HG03460 (cell line): ENCODE data around the gene RRP36.
"Not testable (repeated sequence)": the region's sequence is repeated elsewhere in the genome, so short reads cannot be mapped to it uniquely, and the experiment has no call there.

ENCODE experiments used
- ATAC-seq: cut with Tn5 transposase; IDR thresholded peaks from one replicate; pipeline ENCODE4 v1.9.1; 2021; ENCODE audit not compliant: unreplicated experiment

Gene RRP36

DNA sequence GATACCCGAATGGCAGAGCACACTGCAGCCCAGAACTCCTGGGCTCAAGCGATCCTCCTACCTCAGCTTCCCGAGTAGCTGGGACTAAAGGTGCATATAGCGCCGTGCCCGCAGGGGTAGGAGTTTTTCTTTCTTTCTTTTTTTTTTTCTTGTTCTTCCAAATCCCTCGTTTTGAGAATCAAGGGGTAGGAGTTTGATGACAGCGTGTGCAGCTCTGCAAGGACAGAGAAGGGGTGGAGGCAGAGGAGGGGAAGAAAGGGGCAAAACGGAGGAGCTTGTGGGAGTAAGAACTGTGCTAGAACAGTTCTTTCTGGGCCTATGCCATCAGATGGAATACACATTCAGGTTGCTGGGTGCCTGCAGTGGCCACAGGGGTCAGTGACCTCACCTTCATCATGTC lies 15.3 kb downstream of the RRP36 start:
- no peak for ATAC-seq

DNA sequence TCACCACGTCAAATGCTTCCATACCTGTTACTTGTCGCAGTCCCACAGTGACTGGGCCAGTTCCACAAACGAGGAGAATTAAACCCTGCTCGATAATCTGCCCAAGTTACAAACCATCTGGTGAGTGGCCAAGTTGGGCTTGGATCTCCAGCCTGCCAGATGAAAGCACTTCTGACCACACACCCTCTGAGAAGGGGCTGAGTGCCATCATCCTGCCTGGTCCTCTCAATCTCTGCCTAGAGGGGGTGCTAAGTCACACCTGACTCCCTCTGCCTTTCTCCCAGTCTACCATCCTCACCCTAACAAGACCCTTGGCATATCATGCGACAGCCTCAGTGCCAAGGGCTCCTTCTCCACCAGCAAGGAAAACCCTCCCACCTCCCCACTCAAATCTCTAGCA lies 15.8 kb downstream of the RRP36 start:
- no peak for ATAC-seq

DNA sequence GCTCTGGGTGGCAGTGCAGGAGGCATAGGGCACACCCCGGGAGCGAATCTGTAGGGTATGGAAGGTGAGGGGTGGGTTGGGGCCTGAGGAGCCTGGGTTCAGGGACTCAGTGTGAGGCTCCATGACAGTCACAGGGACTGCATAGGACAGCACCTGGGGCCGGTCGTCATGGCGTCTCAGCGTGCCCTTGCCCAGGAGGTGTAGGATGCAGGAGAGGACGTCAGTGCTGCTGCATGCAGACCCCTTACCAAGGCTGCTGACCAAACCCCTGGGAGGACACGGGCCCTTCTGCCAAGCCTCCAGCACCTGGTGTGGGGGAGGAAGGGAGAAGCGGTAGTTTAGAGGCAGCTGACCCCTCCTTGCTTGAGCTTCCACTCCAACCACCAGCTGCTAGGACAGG lies 16.3 kb downstream of the RRP36 start:
- no peak for ATAC-seq

DNA sequence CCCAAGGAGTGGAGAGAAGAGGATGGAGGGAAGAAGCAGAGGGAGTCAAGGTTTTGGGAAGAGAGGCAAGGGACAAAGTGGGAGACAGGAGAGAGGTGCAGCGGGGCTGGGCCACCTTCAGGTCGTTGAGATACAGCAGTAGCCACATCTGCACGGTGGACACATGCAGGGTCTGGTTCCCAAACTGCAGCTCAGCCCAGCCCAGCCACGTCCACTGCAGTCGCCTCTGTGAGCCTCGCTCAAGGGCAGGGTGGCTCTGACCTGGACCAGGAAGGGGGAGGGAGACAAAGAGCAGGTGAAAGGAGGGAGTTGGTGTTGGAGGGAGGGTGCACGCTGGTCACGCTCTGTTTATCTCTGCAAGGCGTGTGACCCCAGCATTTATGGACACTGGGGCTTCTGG lies 17.3 kb downstream of the RRP36 start:
- no peak for ATAC-seq

DNA sequence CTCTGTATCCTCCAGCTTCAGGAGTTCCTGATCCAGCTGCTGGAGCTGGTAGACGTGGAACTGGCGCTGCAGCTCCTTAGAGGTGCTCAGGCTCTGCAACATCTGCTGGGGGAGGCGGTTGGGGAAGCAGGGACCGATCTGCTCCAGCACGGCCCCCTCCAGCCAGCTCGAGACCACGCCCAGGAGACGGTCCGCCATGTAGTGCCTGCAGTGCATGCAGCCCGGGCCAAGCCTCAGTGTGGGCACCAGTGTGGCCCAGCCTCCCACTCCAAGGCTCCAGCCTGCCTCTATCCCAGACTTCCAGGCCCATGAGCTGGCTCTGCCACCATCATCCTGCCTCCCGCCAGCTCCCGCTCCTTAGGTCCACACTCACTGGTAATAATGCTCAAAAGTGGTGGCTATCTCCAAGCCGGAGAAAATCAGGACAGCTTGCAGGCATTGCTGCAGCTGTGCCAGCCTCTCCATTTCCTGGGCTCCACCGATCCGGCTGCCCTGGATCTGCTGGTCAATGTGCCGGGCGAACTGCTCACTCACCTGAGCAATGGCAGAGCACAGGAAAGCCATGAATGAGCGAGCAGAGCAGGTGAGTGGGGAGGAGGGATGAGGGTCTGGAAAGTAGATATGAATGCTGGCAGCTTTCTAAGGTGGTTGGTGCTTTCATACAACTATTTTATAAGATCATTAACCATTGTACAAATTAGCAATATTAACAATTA lies 19.3 kb downstream of the RRP36 start:
- no peak for ATAC-seq

DNA sequence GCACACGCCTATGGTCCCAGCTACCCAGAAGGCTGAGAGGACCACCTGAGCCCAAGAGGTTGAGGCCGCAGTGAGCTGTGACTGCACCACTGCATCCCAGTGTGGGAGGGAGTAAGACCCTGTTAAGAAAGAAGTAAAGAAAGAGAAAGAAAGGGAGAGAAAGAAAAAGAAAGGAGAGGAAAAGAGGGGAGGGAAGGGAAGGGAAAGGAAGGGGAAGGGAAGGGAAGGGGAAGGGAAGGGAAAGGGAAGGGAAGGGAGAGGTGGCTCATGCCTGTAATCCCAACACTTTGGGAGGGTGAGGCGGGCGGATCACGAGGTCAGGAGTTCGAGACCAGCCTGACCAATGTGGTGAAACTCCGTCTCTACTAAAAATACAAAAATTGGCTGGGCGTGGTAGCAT lies 20.1 kb downstream of the RRP36 start:
- not testable (repeated sequence) for ATAC-seq

DNA sequence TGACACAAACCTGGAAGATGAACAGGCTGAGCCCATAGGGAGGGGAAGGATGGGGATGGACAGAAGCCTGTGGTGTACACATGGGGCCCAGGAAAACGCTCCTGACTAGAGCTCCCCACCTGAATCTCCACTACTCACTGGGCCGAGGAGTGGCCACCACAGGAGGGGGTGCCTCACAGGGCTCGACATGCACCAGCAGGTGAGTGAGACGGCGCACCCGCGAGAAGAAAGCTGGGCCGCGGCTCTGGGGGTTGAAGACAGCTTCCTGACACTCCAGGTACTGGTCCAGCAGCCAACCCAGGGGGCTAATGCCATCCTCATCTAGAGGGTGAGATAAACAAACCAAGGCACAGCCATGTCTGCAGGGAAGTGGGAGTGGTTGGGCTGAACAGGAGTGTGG lies 21.9 kb downstream of the RRP36 start:
- ATAC-seq = no peak

DNA sequence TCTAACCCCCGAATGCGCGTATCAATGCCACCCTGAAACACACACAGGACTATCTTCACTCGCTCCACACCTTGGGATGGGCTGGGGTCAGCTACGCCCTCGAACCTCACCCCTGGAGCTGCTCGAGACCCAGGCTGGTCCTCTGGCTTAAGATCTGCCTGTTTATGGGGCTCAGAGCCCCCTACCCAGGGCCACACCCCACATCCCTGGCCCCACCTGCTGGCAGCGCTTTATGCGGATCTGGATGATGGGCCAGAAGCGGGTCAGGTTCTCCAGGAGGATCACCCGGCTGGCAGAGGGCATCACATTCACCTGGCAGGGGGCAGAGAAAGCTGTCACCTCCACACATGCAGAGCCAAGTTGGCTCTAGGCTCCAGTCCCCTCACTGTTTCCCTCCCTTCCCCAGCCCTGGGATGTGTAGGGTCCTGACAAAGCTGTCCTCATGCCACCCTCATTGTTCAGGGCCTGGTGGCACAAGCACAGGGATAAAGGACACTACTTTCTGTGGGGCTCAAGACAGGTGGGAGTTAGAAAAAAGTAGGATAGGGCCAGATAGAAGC lies 24.0 kb downstream of the RRP36 start:
- no peak for ATAC-seq

DNA sequence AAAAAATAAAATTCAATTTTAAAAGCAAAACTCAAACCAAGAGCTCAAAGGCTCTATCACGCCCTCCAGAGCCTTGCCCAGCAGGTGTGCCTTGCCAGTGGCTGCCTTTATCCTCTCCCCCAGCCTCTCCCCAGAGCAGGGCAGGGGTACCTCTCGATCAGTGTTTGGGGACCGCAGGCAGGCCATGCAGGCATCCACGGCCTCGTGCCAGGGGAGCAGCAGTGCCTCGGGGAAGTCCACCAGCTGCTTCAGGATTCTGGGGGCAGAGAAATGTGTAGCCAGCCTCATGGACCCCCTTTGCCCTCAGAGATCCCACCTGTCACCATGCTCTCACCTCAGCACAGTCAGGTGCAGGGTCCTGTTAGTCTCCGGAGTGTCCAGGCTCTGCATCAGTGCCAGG lies 26.6 kb downstream of the RRP36 start:
- ATAC-seq = no peak

DNA sequence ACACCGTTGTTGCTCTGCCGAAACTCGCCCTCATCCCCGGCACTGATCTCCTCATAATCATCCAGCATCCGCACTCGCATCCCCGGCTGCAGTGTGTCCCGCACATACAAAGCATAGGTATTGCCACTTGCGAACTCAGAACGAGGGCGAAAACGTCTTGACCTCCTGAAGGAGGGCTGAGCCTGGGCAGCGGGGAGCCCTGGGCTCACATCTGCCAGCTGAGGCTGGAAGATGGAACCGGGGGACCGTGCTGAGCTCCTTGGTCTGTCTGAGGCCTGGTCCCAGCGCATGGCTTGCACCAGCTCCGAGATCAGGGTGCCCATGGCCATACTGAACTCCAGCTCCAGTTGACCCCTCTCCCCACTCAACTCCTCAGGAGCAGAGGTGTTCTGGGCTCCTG lies 29.6 kb downstream of the RRP36 start:
- no peak for ATAC-seq

DNA sequence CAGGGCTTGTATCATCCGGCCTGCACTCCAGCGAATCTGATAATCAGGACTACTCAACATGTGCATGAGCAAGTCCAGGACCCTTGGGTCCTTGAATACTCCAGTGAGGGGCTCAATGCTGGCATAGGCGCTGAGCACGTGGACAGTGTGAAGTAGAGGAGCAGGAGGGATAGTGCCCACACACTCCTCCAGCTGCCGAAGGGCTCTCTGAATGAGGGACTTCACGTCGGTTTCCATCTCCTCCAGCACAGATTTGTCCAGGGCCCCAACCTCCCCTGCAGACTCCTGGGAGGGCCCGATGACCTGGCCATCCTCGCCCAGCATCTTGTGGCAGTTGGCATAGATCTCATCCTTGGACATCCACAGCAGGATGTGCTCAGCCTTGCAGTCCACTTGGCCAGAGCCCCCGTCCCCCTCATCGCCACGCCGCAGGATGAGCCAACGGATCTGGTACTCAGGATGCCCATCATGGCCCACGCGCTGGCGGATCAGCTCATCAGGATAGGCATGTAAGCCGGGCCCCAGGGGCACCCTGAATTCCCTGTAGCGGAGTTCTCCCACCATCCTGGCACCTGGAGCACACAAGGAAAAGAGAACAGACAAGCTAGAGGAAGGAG lies 30.9 kb downstream of the RRP36 start:
- ATAC-seq = no peak

DNA sequence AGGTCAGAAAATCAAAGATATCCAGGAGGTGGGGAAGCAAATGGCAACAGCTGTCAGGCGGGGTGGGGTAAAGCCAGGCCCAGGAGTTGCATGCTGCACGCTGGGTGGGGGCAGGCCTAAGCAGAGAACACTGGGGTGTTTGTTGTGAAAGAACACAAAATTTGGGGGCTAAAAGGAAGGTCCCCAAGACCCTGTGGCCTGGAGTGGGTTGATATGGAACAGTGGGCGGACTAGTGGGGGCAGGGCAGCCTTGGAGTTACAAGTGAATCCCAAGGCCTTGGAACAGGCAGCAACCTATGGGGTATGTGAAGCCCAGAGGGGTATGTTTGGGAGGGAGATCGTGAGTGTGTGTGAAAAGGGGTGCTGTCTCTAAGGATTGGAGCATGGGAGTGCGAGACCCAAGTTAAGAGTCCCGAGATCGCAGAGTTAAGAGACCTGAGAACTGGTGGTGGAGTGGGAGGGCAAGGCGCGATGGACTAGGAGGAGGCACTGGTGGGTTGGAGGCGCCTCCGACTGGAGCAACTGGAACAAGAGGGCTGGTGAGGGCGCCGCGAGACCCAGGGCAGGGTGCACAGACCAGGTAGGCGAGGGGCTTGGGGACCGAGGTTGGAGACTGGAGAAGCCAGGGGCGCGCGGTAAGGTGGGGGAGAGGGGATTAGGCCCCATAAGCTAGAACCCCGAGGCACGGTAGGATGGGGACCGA lies 31.6 kb downstream of the RRP36 start:
- ATAC-seq = peak; percentile 16

DNA sequence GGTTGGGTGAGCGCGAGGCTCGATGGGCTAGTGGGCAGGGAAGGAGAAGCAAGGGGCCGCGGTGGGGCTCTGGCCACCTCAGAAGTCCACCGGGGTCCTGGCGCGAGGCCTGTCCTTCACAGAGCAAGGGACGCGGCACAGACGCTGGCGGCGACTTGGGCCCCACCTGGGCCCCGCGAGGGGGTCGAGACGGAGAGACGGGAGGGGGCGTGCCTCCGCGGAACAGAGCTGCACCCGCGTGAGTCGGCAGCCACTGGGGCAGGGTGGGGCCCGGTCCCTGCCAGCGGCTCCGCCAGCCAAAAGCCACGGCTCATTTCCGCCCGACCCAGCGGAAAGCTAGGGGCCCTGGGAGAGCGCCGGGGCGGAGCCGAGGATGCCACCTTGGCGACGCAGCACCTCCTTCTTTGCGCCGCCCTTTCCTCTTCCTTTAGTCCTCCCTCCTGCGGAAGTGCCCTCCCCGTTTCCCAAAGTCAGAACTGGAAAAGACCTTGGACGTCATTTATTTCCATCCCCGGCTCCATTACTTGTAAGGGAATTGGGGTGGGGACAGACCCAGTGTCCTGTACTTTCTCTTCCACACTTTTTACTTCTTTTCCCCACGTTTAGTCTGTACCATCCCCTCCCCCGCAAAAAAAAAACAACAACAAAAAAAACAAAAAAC lies 32.3 kb downstream of the RRP36 start, which contains the start of gene CUL7:
Gene CUL7 (minus strand): TSS at position 307 of the 661 bp plus-strand sequence. CDS start 1,063 bp downstream, outside the sequence.
- ATAC-seq = peak; percentile 91

DNA sequence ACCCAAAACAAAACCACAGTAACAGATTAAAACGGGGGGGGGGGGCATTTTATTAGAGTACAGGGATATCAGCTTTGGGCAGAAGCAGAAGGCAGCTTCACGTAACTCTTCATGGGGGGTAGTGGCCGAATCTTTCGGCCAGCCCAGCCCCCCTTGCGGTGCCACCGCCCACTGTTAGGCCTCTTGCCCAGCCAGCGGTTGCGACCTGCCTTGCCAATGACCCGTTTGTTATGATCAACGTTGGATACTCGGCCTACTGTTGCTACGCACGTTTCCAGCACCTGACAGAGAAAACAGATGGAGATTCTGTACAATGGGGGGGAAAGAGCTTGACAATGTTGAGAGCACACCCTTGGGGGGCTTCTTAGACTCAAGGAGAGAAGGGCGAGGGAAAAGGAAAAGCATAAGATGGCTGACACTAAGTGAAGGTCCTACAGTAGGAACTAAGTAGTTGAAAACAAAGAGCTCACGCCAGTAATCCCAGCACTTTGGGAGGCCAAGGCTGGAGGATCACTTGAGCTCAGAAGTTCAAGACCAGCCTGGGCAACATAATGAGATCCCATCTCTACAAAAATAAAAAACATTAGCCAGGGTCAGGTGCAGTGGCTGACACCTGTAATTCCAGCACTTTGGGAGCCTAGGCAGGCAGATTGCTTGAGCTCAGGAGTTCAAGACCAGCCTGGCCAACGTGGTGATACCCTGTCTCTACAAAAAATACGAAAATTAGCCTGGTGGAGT lies 33.0 kb downstream of the RRP36 start:
- no peak for ATAC-seq

DNA sequence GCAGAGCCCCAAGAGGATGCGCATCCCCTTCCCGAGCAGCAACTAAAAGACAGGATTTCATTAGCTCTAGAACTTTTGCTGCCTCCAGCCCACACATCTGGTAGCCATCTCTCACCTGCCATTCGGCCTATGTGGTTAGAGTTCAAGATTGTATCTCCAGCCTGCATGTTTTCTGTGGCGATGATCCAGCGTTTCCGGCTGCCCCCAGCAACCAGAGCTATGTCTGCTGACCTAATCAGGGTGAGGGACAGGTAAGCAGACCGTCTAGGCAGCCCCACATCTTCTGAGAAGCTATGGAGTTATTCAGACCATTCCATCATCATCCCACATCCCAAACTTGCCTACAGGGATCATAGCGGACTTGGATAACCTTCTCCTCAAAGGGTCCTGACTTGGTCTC lies 34.5 kb downstream of the RRP36 start:
- no peak for ATAC-seq

DNA sequence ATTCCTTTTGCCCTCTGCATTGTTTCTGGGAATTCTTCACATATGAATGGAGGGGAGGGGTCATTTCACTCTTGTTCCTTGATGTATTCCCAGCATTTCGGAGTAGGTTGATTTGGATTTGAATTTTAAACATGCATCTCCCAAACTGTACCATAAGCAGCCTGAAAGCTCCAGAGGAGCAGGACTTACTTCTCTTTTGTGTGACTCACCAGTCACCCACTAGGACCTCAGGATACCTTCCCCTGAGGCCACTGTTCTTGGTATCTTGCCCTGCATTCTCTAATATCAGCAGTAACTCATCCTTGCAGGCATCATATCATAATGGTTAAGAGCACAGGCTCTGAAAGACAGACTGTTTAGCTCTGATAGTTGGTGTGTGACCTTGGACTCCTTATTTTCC lies 37.1 kb downstream of the RRP36 start:
- no peak for ATAC-seq

DNA sequence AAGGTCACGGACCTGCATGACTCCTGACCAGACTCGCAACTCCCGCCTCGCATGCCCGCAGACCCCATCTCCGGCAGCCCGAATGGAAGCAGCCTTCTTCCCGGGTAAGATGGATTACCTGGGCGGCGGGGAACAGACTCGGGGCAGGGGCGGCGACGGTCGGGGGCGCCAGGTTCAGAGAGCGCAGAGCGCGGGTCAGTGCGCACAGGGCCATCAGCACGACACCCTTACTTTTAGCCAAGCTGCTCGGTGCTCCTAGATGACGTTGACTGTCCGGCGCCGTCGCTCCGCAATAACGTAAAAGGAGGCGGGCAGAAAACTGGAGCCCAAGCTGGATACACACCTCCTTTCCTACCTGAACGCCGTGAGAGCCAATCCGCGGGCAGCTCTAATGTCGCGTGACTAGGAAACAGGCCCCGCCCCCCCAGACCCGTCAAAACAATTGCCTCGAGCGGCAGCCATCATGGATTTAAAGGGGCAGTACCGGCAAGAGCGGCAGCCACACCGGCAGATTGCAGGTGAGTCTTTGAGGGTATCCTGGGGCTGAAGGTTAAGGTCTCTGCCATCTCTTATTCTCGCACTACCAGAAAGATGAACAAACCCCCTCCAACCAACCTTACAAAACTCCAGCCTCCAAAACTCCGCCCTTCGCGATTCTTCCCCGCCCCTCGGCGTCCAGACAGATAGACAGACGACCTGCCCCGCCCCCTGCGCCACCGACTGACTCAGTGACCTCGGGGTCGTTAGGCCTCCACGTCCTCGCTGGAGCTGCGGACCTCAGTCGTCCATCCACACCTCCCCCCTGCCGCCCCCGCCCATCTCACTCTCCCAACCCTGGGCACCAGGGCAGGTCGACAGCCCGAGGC lies 38.0 kb downstream of the RRP36 start, which contains the start of the genes KLC4 and MRPL2:
Gene KLC4 (plus strand): TSS at position 464 of the 866 bp plus-strand sequence. CDS start 1,705 bp downstream, outside the sequence.
Gene MRPL2 (minus strand): TSS at position 267 of the 866 bp plus-strand sequence. CDS start 53 bp downstream, at position 214.
- ATAC-seq = peak; percentile 85

DNA sequence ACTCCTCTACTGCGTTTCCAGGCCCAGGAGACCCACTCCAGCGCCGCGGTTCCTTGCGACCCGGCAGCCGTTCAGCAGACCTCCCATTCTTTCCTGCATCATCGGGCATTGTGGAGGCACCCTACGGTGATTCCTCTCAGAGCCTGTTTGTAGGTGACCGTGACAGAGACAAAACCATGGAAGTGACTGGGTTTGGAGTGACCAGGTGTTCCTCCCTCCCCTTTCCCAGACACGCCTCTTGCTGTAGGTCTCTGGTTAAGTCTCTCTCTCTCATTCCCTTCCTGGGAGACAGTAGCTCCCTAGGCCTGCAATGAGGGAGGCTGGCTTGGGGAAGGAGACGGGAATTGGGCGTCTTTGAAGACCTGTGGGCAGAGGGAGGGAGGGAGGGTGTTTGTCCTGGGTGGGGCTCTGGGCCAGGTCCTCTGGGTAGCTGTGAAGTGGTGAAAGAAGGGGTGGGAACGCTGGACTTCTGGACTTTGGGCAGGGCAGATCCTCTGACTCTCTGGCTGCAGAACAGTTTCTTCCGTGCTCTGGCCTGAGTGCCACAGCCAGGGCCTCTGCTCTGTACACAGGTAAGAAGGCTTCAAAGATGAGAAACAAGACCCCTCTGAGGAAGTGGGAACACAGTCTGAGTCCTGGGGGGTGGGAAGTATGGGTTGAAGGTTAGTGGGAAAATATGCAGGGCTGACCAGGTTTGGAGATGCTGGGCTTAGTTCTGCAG lies 38.8 kb downstream of the RRP36 start:
- ATAC-seq = no peak
